DND-41 (cell line): ENCODE results near the gene CCDC69.

Source experiments
- ATAC-seq: fragments of 200-7000 bp; cut with Tn5 transposase; 3 replicates; pipeline ENCODE4 v1.9.1; 2021; ENCODE audit warnings: low read depth; ENCODE audit not compliant: insufficient read depth
- DNase-seq: peaks from one replicate; pipeline ENCODE4 v3.0.0-alpha.2; 2020
- H2AFZ ChIP-seq: 2 replicates; pipeline ENCODE4 v1.6.0; 2012; ENCODE audit warnings: low read depth, low read length
- H3K27ac ChIP-seq: 2 replicates; pipeline ENCODE4 v1.5.1; 2012; ENCODE audit warnings: low read length, inconsistent platforms
- H3K27me3 ChIP-seq: fragments of 200-600 bp; sonication (generic); 2 replicates; pipeline ENCODE4 v1.6.0; 2012; ENCODE audit warnings: low read length, mild to moderate bottlenecking, inconsistent platforms; ENCODE audit not compliant: insufficient read depth, poor library complexity
- H3K36me3 ChIP-seq: 2 replicates; pipeline ENCODE4 v1.5.1; 2012; ENCODE audit warnings: low read length, inconsistent platforms; ENCODE audit not compliant: insufficient read depth
- H3K4me1 ChIP-seq: 2 replicates; pipeline ENCODE4 v1.5.1; 2012; ENCODE audit warnings: mild to moderate bottlenecking, low read length; ENCODE audit not compliant: insufficient read depth
- H3K4me2 ChIP-seq: 2 replicates; pipeline ENCODE4 v1.6.0; 2012; ENCODE audit warnings: mild to moderate bottlenecking, moderate library complexity, low read length, inconsistent platforms; ENCODE audit not compliant: insufficient read depth
- H3K4me3 ChIP-seq, 2 experiments: fragments of 200-600 bp in 1 of 2; shearing (Covaris generic) in 1 of 2; 2 replicates each; pipeline ENCODE4 v1.5.1; 2012 to 2016; ENCODE audit warnings: inconsistent platforms in 2 of 2, low read length in 2 of 2, mild to moderate bottlenecking in 2 of 2, low read depth in 1 of 2, moderate library complexity in 1 of 2
- H3K79me2 ChIP-seq: 2 replicates; pipeline ENCODE4 v1.6.0; 2012; ENCODE audit warnings: low read length, inconsistent platforms; ENCODE audit not compliant: insufficient read depth
- H3K9ac ChIP-seq: 2 replicates; pipeline ENCODE4 v1.6.0; 2012; ENCODE audit warnings: low read depth, mild to moderate bottlenecking, inconsistent platforms, low read length, moderate library complexity
- H3K9me3 ChIP-seq: 2 replicates; pipeline ENCODE4 v1.5.1; 2012; ENCODE audit warnings: low read length, moderate library complexity, mild to moderate bottlenecking, inconsistent platforms; ENCODE audit not compliant: insufficient read depth, severe bottlenecking
- H4K20me1 ChIP-seq: 2 replicates; pipeline ENCODE4 v1.6.0; 2012; ENCODE audit warnings: low read length; ENCODE audit not compliant: insufficient read depth
- CTCF ChIP-seq: IDR thresholded peaks from 2 replicates; pipeline ENCODE4 v1.5.1; 2012; ENCODE audit warnings: borderline replicate concordance, low read length, moderate library complexity, mild to moderate bottlenecking; ENCODE audit not compliant: poor library complexity, severe bottlenecking; ENCODE audit errors: extremely low read depth
- EZH2 ChIP-seq: IDR thresholded peaks from 3 replicates; pipeline ENCODE4 v1.6.1; 2012; ENCODE audit warnings: borderline replicate concordance, low read depth, mild to moderate bottlenecking, moderate library complexity, low read length, inconsistent platforms; ENCODE audit not compliant: severe bottlenecking

CCDC69 gene

GRCh38 chr5:151150471-151151262 lies 73.2 kb downstream of the CCDC69 start:
- no peak for TF ChIP-seq EZH2
- peak; percentile 7 for TF ChIP-seq CTCF
- ATAC-seq (peak; percentile 89), DNase-seq (peak; percentile 84)
- H3K9me3 ChIP-seq, result no peaks in the 10 kb centered on the region
- peak overlapping the region; percentile 61 for H3K4me2 ChIP-seq
- peaks cover 66% of the 10 kb centered on the region for H3K4me1 ChIP-seq
- H3K79me2 ChIP-seq, result peaks cover 94% of the 10 kb centered on the region
- peak overlapping the region; percentile 84 for H3K27ac ChIP-seq
- H3K4me3 ChIP-seq, result peak overlapping the region in 1 of 2 experiments; percentile 17; a peak in 2 of 4 replicates
- peak overlapping the region; percentile 49 for H3K9ac ChIP-seq
- H4K20me1 ChIP-seq, result peaks cover 36% of the 10 kb centered on the region
- H2AFZ ChIP-seq, result peak overlapping the region; percentile 54; the same call in 1 of the 2 replicates
- H3K36me3 ChIP-seq, result peaks cover 36% of the 10 kb centered on the region
- H3K27me3 ChIP-seq, result no peaks in the 10 kb centered on the region

- H3K27ac ChIP-seq, result peak overlapping the region; percentile 9; the same call in 1 of the 2 replicates
- no peak for ATAC-seq
- H3K4me1 ChIP-seq, result peaks cover 46% of the 10 kb centered on the region
- no peaks in the 10 kb centered on the region for H3K9me3 ChIP-seq
- DNase-seq, result no peak
- H3K4me2 ChIP-seq, result no peak overlapping the region
- peaks cover 93% of the 10 kb centered on the region for H3K79me2 ChIP-seq
- peaks cover 57% of the 10 kb centered on the region for H3K36me3 ChIP-seq
- no peaks in the 10 kb centered on the region for H3K27me3 ChIP-seq
- H2AFZ ChIP-seq, result no peak overlapping the region
- H3K4me3 ChIP-seq, result no peak overlapping the region
- H4K20me1 ChIP-seq, result peaks cover 39% of the 10 kb centered on the region
- H3K9ac ChIP-seq, result no peak overlapping the region
- TF ChIP-seq EZH2 (no peak), CTCF (no peak)
Observed at GRCh38 chr5:151148583-151148982, 75.3 kb downstream of the CCDC69 start.

- Histone ChIP-seq H3K27ac (no peak overlapping the region), H3K9me3 (no peaks in the 10 kb centered on the region), H3K36me3 (peaks cover 65% of the 10 kb centered on the region), H3K27me3 (no peaks in the 10 kb centered on the region), H3K4me2 (no peak overlapping the region), H4K20me1 (peaks cover 51% of the 10 kb centered on the region), H3K79me2 (peaks cover 88% of the 10 kb centered on the region), H3K4me3 (no peak overlapping the region), H3K9ac (no peak overlapping the region), H2AFZ (no peak overlapping the region), H3K4me1 (peaks cover 30% of the 10 kb centered on the region)
- ATAC-seq, result no peak
- TF ChIP-seq CTCF (no peak), EZH2 (no peak)
- DNase-seq, result no peak
Observed at GRCh38 chr5:151147033-151147432, 76.9 kb downstream of the CCDC69 start.
